Muscle of arm (tissue), 14 donors: ENCODE data around the gene PPP2R5C. TPM values are rescaled to one million over a fixed set of nuclear protein-coding genes. Genes with fewer than 3 reads are reported as not detected.
"Not testable (repeated sequence)": the region's sequence is repeated elsewhere in the genome, so short reads cannot be mapped to it uniquely, and the experiment has no call there.

Experiments used
- DNase-seq: peaks from one replicate; pipeline ENCODE4 v3.0.0-alpha.2; 2013
- long read RNA-seq, 11 donors: transcript quantifications; one replicate each; lab custom pipeline, GENCODE V29; 2026
- polyA plus RNA-seq, 12 donors: library from polyadenylated mRNA; unstranded; fragments of 120-200 nt; gene quantifications; one replicate each; pipeline ENCODE4 v1.2.1, GENCODE V29; 2013; ENCODE audit not compliant: insufficient read length in 12 of 12

PPP2R5C gene
- 100 to 1,000 TPM in 1 of 12 donors, 10 to 100 TPM in 10, not detected in 1; 59.5 to 103 (median 74.5) TPM for polyA plus RNA-seq
- long read RNA-seq, donor 1, full-length matches to known transcripts = 28 of 46 reads
- long read RNA-seq, donor 1, partial matches to known transcripts = 18 of 46 reads
- long read RNA-seq, donor 1, other reads (novel, unspliced or antisense) = 0 of 46 reads
- long read RNA-seq, donor 2, full-length matches to known transcripts = 20 of 31 reads
- long read RNA-seq, donor 2, partial matches to known transcripts = 11 of 31 reads
- long read RNA-seq, donor 2, other reads (novel, unspliced or antisense) = 0 of 31 reads
- long read RNA-seq, donor 3, full-length matches to known transcripts = 13 of 19 reads
- long read RNA-seq, donor 3, partial matches to known transcripts = 6 of 19 reads
- long read RNA-seq, donor 3, other reads (novel, unspliced or antisense) = 0 of 19 reads
- long read RNA-seq, donor 4, full-length matches to known transcripts = 7 of 7 reads
- long read RNA-seq, donor 4, partial matches to known transcripts = 0 of 7 reads
- long read RNA-seq, donor 4, other reads (novel, unspliced or antisense) = 0 of 7 reads
- long read RNA-seq, donor 5, full-length matches to known transcripts = 33 of 33 reads
- long read RNA-seq, donor 5, partial matches to known transcripts = 0 of 33 reads
- long read RNA-seq, donor 5, other reads (novel, unspliced or antisense) = 0 of 33 reads
- long read RNA-seq, donor 6, transcript PPP2R5C-205 (12 exons, 1,526 nt) = major isoform, 5 of 9 reads
- long read RNA-seq, donor 6, partial matches to known transcripts = 0 of 9 reads
- long read RNA-seq, donor 6, other reads (novel, unspliced or antisense) = 0 of 9 reads
- long read RNA-seq, donor 7, full-length matches to known transcripts = 9 of 9 reads
- long read RNA-seq, donor 7, partial matches to known transcripts = 0 of 9 reads
- long read RNA-seq, donor 7, other reads (novel, unspliced or antisense) = 0 of 9 reads
- long read RNA-seq, donor 8, full-length matches to known transcripts = 31 of 31 reads
- long read RNA-seq, donor 8, partial matches to known transcripts = 0 of 31 reads
- long read RNA-seq, donor 8, other reads (novel, unspliced or antisense) = 0 of 31 reads
- long read RNA-seq, donor 9, full-length matches to known transcripts = 14 of 22 reads
- long read RNA-seq, donor 9, partial matches to known transcripts = 8 of 22 reads
- long read RNA-seq, donor 9, other reads (novel, unspliced or antisense) = 0 of 22 reads
- long read RNA-seq, donor 10, full-length matches to known transcripts = 24 of 24 reads
- long read RNA-seq, donor 10, partial matches to known transcripts = 0 of 24 reads
- long read RNA-seq, donor 10, other reads (novel, unspliced or antisense) = 0 of 24 reads
- long read RNA-seq, donor 11, full-length matches to known transcripts = 26 of 26 reads
- long read RNA-seq, donor 11, partial matches to known transcripts = 0 of 26 reads
- long read RNA-seq, donor 11, other reads (novel, unspliced or antisense) = 0 of 26 reads

DNA sequence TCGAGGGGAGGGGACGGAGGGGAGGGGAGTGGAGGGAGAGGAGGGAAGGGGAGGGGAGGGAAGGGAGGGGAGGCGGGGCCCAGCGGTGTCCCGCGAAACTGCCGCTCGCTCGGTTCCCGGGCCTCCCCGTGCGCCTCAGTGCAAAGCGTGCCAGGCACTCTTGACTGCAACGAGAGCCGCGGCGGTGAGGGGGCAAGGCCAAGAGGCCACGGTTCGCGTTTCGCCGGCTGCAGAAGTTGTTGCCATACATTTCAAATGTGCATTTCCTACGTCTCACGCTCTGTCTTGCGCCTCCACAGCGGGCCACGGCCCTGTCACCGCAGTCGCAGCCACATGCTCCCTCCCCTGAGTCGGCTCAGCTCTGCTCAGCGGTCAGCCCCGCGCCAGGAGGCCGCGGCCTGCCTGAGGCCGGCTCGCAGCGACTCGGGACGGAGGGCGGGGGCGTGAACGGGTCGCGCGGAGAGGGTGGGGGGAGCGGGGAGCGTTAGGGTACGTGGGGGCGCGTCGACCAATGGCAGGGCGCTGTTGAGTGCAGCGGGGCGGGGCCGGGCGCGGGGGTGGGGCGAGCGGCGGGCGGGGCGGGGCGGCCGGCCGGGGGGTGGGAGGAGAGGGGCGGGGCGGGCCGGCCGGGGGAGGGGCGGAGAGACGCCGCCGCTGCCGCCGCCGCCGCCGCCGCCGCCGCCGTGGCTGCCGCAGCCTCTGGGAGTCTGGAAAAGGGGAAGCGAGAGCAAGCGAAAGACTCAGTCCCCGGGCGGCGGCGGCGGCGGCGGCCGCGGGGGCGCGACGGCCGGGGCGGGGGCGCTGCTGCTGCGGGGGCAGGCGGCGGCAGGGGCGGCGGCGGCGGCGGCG lies at the start of gene PPP2R5C:
Gene PPP2R5C, plus strand, starts transcription at position 678 of the 849 bp plus-strand sequence. CDS start 185 bp downstream, outside the sequence.
- DNase-seq = peak; percentile 87

DNA sequence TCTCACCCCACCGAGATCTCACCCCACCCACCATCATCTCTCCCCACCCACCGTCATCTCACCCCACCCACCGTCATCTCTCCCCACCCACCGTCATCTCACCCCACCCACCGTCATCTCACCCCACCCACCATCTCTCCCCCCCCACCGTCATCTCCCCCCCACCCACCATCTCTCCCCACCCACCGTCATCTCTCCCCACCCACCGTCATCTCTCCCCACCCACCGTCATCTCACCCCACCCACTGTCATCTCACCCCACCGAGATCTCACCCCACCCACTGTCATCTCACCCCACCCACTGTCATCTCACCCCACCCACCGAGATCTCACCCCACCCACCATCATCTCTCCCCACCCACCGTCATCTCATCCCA lies 49.7 kb upstream of the PPP2R5C start:
- not testable (repeated sequence) for DNase-seq

DNA sequence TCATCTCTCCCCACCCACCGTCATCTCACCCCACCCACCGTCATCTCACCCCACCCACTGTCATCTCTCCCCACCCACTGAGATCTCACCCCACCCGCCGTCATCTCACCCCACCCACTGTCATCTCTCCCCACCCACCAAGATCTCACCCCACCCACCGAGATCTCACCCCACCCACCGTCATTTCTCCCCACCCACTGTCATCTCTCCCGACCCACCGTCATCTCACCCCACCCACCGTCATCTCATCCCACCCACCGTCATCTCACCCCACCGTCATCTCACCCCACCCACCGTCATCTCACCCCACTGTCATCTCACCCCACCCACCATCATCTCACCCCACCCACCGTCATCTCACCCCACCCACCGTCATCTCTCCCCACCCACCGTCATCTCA lies 49.2 kb upstream of the PPP2R5C start:
- not testable (repeated sequence) for DNase-seq

DNA sequence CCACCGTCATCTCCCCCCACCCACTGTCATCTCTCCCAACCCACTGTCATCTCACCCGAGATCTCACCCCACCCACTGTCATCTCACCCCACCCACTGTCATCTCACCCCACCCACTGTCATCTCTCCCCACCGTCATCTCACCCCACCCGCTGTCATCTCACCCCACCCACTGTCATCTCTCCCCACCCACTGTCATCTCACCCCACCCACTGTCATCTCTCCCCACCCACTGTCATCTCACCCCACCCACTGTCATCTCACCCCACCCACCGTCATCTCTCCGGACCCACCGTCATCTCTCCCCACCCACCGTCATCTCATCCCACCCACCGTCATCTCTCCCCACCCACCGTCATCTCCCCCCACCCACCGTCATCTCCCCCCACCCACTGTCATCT lies 48.4 kb upstream of the PPP2R5C start:
- DNase-seq = not testable (repeated sequence)

DNA sequence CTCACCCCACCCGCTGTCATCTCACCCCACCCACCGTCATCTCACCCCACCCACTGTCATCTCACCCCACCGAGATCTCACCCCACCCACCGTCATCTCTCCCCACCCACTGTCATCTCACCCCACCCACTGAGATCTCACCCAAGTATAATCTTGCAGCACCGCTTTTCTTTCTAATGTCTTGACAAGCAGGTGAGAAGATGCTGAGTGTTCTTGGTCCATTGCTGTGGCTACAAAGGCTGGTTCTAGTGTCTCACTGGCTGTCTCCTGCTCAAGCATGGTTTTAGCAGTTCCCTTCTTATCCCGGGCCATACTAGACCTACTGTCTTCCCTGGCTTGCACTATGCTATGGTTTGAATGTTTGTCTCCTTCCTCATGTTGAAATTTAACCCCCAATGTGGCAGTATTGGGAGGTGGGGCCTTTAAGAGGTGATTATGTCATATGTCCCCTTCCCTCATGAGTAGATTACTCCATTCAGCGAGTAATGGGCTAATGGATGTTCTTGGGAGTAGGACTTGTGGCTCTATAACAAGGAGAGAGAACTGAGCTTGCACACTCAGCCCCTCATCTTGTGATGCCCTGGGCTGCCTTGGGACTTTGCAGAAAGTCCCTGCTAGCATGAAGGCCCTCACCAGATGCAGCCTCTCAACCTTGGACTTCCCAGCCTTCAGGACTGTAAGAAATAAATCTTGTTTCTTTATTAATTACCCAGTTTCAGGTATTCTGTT lies 47.7 kb upstream of the PPP2R5C start:
- no peak for DNase-seq

DNA sequence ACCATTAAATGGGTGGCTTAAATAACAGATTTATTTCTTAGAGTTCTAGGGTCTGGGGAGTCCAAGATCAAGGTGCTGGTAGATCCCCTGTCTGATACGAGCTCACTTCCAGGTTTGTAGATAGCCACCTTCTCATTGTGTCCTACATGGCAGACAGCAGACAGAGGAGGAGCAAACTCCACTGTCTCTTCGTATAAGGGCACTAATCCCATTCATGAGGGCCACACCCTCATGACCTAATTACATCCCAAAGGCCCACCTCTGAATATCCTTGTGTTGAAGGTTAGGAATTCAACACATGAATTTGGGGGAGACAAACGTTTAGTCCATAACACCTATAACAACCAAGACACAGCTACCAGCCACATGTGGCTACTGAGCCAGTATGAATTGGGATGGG lies 47.1 kb upstream of the PPP2R5C start:
- DNase-seq = no peak

DNA sequence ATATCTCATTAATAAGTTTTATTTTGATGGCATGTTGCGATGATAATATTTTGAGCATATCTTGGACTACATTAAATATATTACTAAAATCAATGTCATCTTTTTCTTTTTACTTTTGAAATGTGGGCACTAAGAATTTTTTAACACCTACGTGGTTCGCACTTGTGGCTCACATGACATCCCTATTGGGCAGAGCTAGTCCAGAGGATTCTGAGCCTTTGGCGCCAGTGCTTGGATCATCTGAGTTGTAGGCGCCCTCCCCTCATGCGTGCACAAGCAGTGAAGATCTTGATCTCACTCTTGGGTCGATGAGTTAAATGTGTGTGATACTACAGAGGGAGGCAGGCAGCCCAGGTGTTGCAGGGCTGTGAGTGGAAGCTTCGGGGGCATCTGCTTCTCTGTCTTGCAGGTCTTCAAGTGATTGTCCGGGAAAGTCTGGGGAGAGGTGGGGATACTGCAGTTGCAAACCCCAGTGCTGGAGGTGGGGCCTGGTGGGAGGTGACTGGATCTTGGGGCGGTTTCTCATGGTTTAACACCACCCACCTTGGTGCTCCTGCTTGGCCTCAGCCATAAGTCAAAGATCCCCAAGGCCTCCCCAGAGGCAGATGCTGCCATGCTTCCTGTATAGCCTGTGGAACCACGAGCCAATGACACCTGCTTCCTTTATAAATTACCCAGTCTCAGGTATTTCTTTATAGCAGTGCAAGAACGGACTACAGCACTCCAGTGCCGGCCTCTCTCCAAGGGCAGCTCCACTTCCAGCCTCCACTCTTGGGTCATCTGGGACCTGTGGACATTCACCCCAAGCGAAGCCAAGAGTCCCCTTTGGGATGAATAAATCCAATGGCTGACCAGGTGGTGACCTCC lies 46.1 kb upstream of the PPP2R5C start:
- no peak for DNase-seq

DNA sequence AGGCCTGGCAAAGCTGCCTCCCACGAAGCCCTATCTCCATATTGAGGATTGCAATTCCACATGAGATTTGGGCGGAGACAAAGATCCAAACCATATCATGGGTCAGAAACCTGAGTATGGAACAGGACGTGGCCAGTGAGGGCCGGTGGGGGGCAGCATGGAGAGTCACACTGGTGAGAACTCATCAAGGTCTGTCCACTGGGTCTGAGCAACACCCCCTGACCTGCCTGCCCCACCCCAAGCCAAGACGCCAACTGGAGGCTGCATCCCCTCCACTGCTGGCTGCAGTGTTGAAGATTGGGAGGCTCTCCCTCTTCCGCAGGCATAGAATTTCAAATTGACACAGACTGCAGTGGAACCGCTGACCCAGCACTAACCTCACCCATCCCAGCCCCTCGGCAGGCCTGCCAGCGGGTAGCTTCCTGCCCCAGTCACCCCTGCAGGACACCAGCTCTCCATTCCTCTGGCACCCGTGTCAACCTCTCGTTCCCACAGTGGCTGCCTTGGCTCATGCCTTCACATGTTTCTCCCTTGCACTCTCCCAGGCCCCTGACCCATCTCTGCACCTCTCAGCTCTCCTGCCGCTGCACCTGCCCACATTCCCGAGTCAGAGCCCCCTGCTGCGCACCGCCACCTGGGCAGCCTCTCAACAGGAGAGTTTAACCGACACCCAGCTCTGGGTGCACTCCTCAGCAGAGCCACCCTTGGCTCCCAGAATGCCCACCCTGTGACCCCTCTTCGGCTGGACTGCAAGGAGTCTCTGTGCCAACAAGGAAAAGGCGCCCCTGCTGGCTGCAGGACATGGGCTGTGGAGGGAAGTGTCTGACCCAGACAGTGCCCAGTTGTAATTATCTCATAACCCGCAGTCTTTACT lies 45.2 kb upstream of the PPP2R5C start:
- DNase-seq = no peak

DNA sequence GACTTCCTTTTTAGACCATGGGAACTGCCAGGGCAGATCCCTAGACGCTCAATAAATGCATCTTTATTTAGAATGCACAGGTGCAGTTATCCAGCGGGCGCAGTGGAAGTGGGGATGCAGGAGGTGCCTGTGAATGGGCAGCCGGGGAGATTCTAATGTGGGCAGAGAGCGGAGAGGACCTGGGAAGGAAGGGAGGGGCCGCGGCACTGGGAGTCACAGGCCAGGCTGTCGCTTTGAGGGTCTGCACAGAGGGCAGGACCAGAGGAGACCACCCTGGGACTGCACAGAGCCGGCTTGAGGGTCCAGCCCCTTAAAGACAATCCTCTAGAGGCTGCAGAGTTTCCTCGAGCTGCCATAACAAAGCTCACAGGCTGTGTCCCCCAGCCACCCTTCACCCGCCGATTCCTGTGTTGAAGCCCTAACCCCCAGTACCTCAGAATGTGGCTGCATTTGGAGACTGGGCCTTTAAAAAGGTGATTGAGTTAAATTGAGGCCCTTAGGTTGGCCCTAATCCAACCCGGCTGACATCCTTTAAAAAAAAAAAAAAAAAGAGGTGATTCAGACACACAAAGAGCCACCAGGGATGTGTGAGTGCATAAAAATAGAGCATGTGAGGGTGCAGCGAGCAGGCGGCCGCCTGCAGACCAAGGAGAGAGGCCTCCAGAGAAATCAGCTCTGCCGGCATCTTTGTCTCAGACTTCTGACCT lies 44.4 kb upstream of the PPP2R5C start:
- DNase-seq = no peak

DNA sequence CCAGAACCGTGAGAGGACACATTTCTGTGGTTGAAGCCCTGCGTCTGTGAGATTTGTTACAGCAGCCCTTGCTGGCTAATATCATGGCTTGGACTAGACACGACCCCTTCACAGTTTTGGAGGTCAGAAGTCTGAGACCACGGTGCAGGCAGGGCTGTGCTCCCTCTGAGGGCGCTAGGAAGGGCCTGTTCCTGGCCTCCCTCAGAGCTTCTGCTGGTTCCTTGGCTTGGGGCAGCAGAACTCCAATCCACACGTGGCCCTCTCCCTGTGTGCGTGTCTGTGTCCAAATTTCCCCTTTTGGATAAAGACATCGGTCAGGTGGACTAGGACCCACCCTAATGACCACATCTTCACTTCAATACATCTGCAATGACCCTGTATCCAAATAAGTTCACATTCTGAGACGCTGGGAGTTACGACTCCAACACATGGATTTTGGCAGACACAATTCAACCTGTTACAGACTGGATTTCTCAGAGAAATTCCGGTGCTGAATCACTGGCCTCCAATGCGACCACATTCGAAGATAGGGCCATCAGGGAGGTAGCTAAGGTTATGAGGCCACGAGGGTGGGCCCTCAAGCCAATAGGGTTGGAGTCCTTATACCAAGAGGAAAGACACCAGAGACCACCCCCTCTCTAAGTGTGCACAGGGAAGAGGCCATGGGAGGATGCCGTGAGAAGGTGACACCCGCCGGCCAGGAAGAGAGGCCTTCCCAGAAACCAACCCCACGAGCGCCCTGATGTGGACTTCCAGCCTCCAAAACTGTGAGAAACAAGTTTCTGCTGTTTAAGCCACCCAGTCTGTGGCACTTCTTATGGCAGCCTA lies 43.6 kb upstream of the PPP2R5C start:
- DNase-seq = no peak

DNA sequence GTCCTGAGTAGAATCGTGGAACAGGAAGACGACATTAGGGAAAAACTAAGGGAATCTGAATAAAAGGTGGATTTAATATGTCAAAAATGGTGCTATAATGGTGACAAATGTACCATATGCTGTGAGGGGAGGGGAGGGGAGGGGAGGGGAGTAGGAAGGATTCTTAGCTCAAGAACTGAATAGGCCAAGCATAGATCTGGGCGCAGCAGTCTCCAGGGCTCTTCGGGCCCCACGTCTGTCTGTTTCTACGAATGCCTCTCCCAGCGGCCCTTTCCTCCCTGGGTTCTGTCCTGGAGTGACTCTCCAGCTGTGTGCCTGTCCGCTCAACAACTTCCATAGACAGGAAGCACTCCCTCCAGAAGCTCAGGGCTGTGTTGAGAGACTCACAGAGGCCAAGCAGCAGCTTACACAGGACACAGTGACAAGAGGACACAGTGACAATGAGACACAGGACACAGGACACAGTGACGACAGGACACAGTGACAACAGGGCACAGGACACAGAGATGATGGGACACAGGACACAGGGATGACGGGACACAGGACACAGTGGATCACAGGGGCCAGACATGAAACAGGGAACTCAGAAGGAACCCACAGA lies 42.4 kb upstream of the PPP2R5C start:
- no peak for DNase-seq

DNA sequence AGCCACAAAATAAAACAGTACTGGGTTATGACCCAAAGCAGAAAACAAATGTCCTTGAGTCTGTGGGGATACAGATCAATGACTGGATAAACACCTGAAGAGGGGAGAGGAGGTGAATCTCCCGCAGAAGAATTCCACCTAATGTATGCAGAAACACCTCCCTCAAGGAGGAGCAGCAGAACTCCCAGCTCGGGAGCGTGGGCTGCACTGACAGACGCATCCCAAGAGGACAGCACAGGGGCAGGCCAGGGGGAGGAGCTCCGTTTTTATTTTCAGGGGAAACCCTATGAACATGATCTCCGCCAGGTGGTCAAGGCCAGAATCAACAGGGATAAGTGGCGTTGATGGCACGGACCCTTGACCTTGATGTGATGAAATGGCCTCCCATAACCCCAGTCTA lies 41.8 kb upstream of the PPP2R5C start:
- no peak for DNase-seq

DNA sequence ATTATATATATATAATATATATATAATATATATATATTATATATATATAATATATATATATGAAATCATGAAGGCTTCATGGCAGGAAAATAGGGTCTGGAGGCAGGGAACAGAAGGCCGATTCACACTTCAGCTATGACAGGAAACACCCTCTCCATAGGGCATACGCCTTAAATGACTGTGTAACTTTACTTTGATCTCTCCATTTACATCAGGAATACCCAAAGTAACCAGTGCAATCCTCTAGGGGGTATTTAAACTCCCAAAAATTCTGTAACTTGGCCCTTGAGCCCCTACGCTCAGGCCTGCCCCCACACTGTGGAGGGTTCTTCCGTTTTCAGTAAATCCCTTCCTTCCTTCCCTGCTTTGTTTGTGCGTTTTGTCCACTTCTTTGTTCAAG lies 40.4 kb upstream of the PPP2R5C start:
- no peak for DNase-seq

DNA sequence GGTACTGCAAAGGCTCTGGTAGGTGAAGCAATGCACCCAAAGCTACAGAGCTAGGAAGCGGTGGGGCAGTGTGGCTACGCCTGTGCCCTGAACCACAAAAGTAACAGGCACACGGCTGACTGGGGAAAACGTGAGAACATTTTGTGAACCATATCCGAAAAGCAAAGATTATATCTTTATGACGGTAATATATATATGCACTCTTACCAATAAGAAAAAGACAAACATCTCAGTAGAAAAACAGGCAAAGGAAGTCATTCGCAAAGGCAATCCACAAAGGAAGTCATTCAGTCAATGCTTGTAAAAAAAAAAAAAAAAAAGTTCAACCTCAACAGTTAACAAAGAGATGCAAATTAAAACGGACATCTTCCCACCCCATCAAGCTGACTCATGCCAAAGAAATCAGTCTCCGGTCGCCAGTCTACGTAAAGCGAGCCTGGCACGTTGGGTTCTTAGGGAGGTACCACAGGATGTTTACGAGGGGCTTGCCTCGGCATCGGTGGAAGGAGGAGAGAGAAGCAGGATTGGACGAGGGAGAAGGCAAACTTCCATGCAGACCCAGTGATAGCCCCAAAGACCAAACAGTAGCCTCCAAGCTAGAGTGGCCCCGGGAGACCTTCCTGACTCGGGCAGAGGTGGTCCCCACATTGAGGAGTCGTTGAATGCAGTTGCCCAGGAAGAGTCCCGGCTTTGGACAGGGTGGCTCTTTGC lies 39.4 kb upstream of the PPP2R5C start:
- no peak for DNase-seq

DNA sequence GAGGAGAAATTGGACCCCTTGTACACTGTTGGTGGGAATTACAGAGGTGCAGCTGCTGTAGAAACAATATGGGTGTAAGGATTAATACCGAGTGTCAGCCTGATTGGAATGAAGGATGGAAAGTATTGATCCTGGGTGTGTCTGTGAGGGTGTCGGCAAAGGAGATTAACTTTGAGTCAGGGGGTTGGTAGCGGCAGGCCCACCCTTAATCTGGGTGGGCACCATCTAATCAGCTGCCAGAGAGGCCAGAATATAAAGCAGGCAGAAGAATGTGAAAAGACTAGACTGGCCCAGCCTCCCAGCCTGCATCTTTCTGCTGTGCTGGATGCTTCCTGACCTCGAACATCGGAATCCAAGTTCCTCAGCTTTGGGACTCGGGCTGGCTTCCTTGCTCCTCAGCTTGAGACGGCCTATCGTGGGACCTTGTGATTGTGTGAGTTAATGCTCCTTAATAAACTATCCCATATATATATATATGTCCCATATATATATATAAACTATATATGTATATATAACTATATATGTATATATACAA lies 38.4 kb upstream of the PPP2R5C start:
- no peak for DNase-seq
